Rectal smooth muscle tissue (tissue), 1 donor: ENCODE measurements around the gene RNF182.
"Not testable (repeated sequence)": the region's sequence is repeated elsewhere in the genome, so short reads cannot be mapped to it uniquely, and the experiment has no call there.

Source experiments
- H3K27ac ChIP-seq: one replicate; pipeline ENCODE4 v1.7.0; 2013; ENCODE audit warnings: low read depth, low read length, inconsistent platforms
- H3K27me3 ChIP-seq: one replicate; pipeline ENCODE4 v1.7.0; 2013; ENCODE audit warnings: low read length; ENCODE audit not compliant: control insufficient read depth, insufficient read depth
- H3K36me3 ChIP-seq: one replicate; pipeline ENCODE4 v1.7.0; 2013; ENCODE audit warnings: low read length; ENCODE audit not compliant: control insufficient read depth, insufficient read depth
- H3K4me1 ChIP-seq: one replicate; pipeline ENCODE4 v1.7.0; 2013; ENCODE audit warnings: low read length; ENCODE audit not compliant: control insufficient read depth, insufficient read depth
- H3K4me3 ChIP-seq: one replicate; pipeline ENCODE4 v1.7.0; 2013; ENCODE audit warnings: low read length
- H3K9ac ChIP-seq: one replicate; pipeline ENCODE4 v1.7.0; 2013; ENCODE audit warnings: low read length

RNF182 gene

GRCh38 chr6:14017626-14018475 lies 93.1 kb downstream of the RNF182 start:
- H3K4me3 ChIP-seq = no peak overlapping the region
- H3K36me3 ChIP-seq = no peaks in the 10 kb centered on the region
- H3K27ac ChIP-seq = no peak overlapping the region
- H3K27me3 ChIP-seq = peaks cover 3% of the 10 kb centered on the region
- H3K4me1 ChIP-seq = no peaks in the 10 kb centered on the region
- H3K9ac ChIP-seq = no peak overlapping the region

GRCh38 chr6:14018559-14018958 lies 93.8 kb downstream of the RNF182 start:
- not testable (repeated sequence) for H3K4me1 ChIP-seq, H3K9ac ChIP-seq, H3K36me3 ChIP-seq, H3K4me3 ChIP-seq, H3K27ac ChIP-seq, H3K27me3 ChIP-seq

GRCh38 chr6:14020551-14020950 lies 95.8 kb downstream of the RNF182 start:
- Histone ChIP-seq H3K27me3 (no peaks in the 10 kb centered on the region), H3K9ac (no peak overlapping the region), H3K27ac (no peak overlapping the region), H3K4me1 (no peaks in the 10 kb centered on the region), H3K4me3 (no peak overlapping the region), H3K36me3 (no peaks in the 10 kb centered on the region)

GRCh38 chr6:14021449-14021848 lies 96.7 kb downstream of the RNF182 start:
- H3K4me3 ChIP-seq = no peak overlapping the region
- H3K9ac ChIP-seq = no peak overlapping the region
- no peak overlapping the region for H3K27ac ChIP-seq
- H3K36me3 ChIP-seq = no peaks in the 10 kb centered on the region
- no peaks in the 10 kb centered on the region for H3K27me3 ChIP-seq
- H3K4me1 ChIP-seq = no peaks in the 10 kb centered on the region

GRCh38 chr6:14022673-14023072 lies 97.9 kb downstream of the RNF182 start:
- no peaks in the 10 kb centered on the region for H3K36me3 ChIP-seq
- no peak overlapping the region for H3K4me3 ChIP-seq
- no peaks in the 10 kb centered on the region for H3K4me1 ChIP-seq
- H3K9ac ChIP-seq = no peak overlapping the region
- no peaks in the 10 kb centered on the region for H3K27me3 ChIP-seq
- H3K27ac ChIP-seq = no peak overlapping the region

GRCh38 chr6:14023855-14024254 lies 99.1 kb downstream of the RNF182 start:
- Histone ChIP-seq H3K27me3 (no peaks in the 10 kb centered on the region), H3K4me1 (no peaks in the 10 kb centered on the region), H3K36me3 (no peaks in the 10 kb centered on the region), H3K27ac (no peak overlapping the region), H3K9ac (no peak overlapping the region), H3K4me3 (no peak overlapping the region)

- no peaks in the 10 kb centered on the region for H3K27me3 ChIP-seq
- H3K9ac ChIP-seq = no peak overlapping the region
- no peak overlapping the region for H3K4me3 ChIP-seq
- H3K27ac ChIP-seq = no peak overlapping the region
- no peaks in the 10 kb centered on the region for H3K4me1 ChIP-seq
- no peaks in the 10 kb centered on the region for H3K36me3 ChIP-seq
Measured at GRCh38 chr6:14025160-14025559, 100.4 kb downstream of the RNF182 start.

- no peaks in the 10 kb centered on the region for H3K27me3 ChIP-seq
- H3K9ac ChIP-seq = no peak overlapping the region
- no peak overlapping the region for H3K4me3 ChIP-seq
- no peaks in the 10 kb centered on the region for H3K4me1 ChIP-seq
- no peaks in the 10 kb centered on the region for H3K36me3 ChIP-seq
- H3K27ac ChIP-seq = no peak overlapping the region
Measured at GRCh38 chr6:14026831-14027539, 102.2 kb downstream of the RNF182 start.

- no peak overlapping the region for H3K9ac ChIP-seq
- no peaks in the 10 kb centered on the region for H3K36me3 ChIP-seq
- H3K4me3 ChIP-seq = no peak overlapping the region
- no peaks in the 10 kb centered on the region for H3K27me3 ChIP-seq
- no peaks in the 10 kb centered on the region for H3K4me1 ChIP-seq
- H3K27ac ChIP-seq = no peak overlapping the region
Measured at GRCh38 chr6:14028631-14029030, 103.9 kb downstream of the RNF182 start.

GRCh38 chr6:14029605-14030004 lies 104.9 kb downstream of the RNF182 start:
- no peak overlapping the region for H3K9ac ChIP-seq
- H3K36me3 ChIP-seq = no peaks in the 10 kb centered on the region
- H3K4me1 ChIP-seq = no peaks in the 10 kb centered on the region
- no peak overlapping the region for H3K4me3 ChIP-seq
- H3K27me3 ChIP-seq = no peaks in the 10 kb centered on the region
- H3K27ac ChIP-seq = no peak overlapping the region
